Choroid plexus epithelial cell (primary cell): ENCODE measurements around the gene AAMP.

Source experiments
- DNase-seq: peaks from one replicate; pipeline ENCODE4 v3.0.0-alpha.2; 2010; ENCODE audit warnings: low read depth
- H3K4me3 ChIP-seq: 2 replicates; pipeline ENCODE4 v1.5.1; 2011; ENCODE audit warnings: low read depth, mild to moderate bottlenecking, control low read depth, low read length, moderate library complexity
- CTCF ChIP-seq: conservative IDR thresholded peaks from 2 replicates; pipeline ENCODE4 v1.5.1; 2011; ENCODE audit warnings: low read depth, mild to moderate bottlenecking, control low read depth, inconsistent platforms, low read length, moderate library complexity

Gene AAMP

DNA sequence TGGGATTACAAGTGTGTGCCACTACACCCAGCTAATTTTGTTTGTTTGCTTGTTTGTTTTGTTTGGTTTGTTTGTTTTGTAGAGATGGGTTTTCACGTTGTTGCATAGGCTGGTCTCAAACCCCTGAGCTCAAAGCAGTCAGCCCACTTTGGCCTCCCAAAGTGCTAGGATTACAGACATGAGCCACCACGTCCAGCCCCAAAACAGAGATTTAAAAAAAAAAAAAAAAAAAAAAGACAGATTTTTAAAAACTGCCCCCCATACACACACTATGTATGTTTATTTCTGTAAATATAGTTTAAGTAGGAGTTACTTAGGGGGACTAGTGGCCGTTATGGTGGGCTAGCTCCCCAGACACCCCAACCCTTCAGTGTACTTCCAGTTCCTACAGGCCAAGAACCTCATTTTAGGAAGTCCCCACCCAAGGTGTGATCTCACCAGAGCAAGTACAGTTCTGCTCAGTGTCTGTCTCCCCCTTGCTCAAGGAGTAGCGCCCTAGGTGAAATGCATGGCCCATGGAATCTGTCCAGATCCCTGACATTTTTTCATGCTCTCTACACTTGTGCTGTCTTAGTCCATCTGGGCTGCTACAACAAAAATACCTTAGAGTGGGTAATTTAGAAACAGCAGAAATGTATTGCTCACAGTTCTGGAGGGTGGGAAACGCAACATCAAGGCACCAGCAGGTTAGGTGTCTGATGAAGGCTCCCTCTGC, 23.9 kb upstream of the AAMP start:
- DNase-seq = no peak
- TF ChIP-seq CTCF = no peak

GRCh38 chr2:218292048-218293014, 22.4 kb upstream of the AAMP start, which contains the start of gene TMBIM1:
TSS of gene TMBIM1 (minus strand) at chr2:218292503. CDS start at chr2:218282141, 10,362 bp downstream.
- DNase-seq = peak; percentile 78
- TF ChIP-seq CTCF = peak; percentile 53
- peak within 1 kb of the TSS; percentile 87 for H3K4me3 ChIP-seq

More for the DNA sequence above, 23.9 kb upstream of the AAMP start:
- no peak overlapping the region for H3K4me3 ChIP-seq

DNA sequence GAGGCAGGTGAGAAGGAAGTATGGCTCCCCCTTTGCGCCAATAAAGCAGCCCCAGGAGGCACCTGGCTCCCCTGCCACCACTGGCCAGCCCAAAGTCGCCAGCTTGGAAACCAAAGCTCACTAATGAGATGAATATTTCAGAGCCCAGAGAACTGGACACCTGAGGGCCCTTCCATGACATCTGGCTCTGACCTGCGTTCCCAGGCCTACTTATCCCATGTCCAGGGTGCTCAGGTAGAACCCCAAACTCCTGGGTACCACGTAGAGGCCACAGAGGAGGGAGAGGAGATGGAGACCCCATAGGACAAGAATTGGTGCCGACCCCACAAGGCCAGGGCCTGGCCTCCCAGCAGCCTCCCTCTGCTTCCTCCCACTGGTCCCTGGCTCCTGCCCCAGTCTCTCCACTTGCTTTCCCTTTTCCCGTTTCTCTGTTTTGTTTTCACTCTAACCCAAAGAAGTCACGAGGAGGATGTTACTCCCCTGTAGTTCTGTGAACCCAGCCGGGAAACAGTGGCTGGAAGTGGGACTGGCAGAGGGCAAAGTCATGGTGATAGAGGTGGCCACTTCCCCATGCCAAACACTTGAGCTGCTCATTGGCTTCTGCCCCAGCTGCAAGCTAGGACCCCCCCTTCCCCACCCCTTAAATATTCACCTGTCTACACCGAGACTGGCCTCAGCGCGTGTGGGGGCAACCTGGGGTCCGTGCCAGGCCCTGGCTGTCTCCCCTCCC, 21.5 kb upstream of the AAMP start:
- no peak for TF ChIP-seq CTCF
- peak; percentile 43 for DNase-seq
- H3K4me3 ChIP-seq = peak overlapping the region; percentile 87

- DNase-seq = no peak
- peak overlapping the region; percentile 87 for H3K4me3 ChIP-seq
- no peak for TF ChIP-seq CTCF
Measured at GRCh38 chr2:218290316-218291261, 20.7 kb upstream of the AAMP start.

- TF ChIP-seq CTCF = no peak
- DNase-seq = peak; percentile 66
- H3K4me3 ChIP-seq = peak overlapping the region; percentile 15
Measured at GRCh38 chr2:218289639-218290315, 19.8 kb upstream of the AAMP start.
